NCI-H1436 treated with DMSO at 0.1 percent for 48 hours (cell line): ENCODE results near the gene BCOR.

Experiments used
- DNase-seq: peaks from one replicate; lab custom pipeline; 2025; lab: John Stamatoyannopoulos, UW

BCOR gene

GRCh38 chrX:40112996-40113395 is 15.2 kb upstream of the BCOR start:
- no peak for DNase-seq

GRCh38 chrX:40111868-40112267 is 14.1 kb upstream of the BCOR start:
- DNase-seq = no peak

GRCh38 chrX:40109288-40110008 is 11.7 kb upstream of the BCOR start:
- DNase-seq = no peak

GRCh38 chrX:40108959-40109287 is 11.2 kb upstream of the BCOR start:
- DNase-seq = no peak

GRCh38 chrX:40108162-40108958 is 10.6 kb upstream of the BCOR start:
- DNase-seq = no peak

- DNase-seq = no peak
Observed at GRCh38 chrX:40107291-40108161, 9.8 kb upstream of the BCOR start.

GRCh38 chrX:40106676-40107290 is 9.0 kb upstream of the BCOR start:
- no peak for DNase-seq

- no peak for DNase-seq
Observed at GRCh38 chrX:40105835-40106675, 8.3 kb upstream of the BCOR start.

- no peak for DNase-seq
Observed at GRCh38 chrX:40104985-40105834, 7.5 kb upstream of the BCOR start.

- DNase-seq = no peak
Observed at GRCh38 chrX:40104630-40104984, 6.8 kb upstream of the BCOR start.

- DNase-seq = no peak
Observed at GRCh38 chrX:40103565-40104323, 6.0 kb upstream of the BCOR start.

GRCh38 chrX:40102393-40103381 is 4.9 kb upstream of the BCOR start:
- DNase-seq = no peak

- no peak for DNase-seq
Observed at GRCh38 chrX:40101430-40101802, 3.7 kb upstream of the BCOR start.

GRCh38 chrX:40100537-40101429 is 3.0 kb upstream of the BCOR start:
- DNase-seq = no peak

GRCh38 chrX:40100141-40100536 is 2.4 kb upstream of the BCOR start:
- DNase-seq = no peak

GRCh38 chrX:40099055-40099958 is 1.5 kb upstream of the BCOR start:
- DNase-seq = no peak
